ENCODE data around the gene DGKB.

Gene DGKB

GRCh38 chr7:14199336-14199735, 703.2 kb downstream of the DGKB start:
- H3K36me3 ChIP-seq (ENCODE audit: insufficient read depth, low read depth, low read length), result no peaks in the 10 kb centered on the region
- no peaks in the 10 kb centered on the region for H3K9me3 ChIP-seq (ENCODE audit: insufficient read depth, low read depth, low read length)
- no peak overlapping the region for H3K4me3 ChIP-seq (ENCODE audit: low read length)
- no peak overlapping the region for H3K9ac ChIP-seq (ENCODE audit: low read depth, low read length)
- H3K27me3 ChIP-seq (ENCODE audit: insufficient read depth, low read length), result no peaks in the 10 kb centered on the region
- no peaks in the 10 kb centered on the region for H3K4me1 ChIP-seq (ENCODE audit: insufficient read depth, low read length)
- H3K27ac ChIP-seq (ENCODE audit: low read length), result no peak overlapping the region

DNA sequence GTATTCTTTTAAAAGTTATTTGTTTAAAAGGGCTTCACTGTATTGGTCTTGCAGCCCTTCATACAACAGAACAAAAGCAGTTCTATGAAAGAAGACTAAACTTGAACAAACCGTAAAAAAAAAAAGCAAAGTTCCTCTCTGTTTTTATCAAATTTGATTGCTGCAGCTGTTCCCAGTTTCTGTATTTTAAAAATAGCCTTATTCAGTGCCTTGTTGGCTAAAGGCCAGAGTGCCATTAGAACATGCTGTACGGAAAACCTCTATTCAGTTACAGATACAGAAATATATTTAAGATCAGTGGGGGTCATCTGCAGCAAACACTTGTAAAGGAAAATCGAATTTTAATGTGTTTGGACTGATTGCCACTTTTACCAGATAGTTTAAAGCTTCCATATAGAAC, 705.3 kb downstream of the DGKB start:
- Histone ChIP-seq H3K9me3 (ENCODE audit: insufficient read depth, low read depth, low read length) (no peaks in the 10 kb centered on the region), H3K27me3 (ENCODE audit: insufficient read depth, low read length) (no peaks in the 10 kb centered on the region), H3K27ac (ENCODE audit: low read length) (no peak overlapping the region), H3K4me1 (ENCODE audit: insufficient read depth, low read length) (no peaks in the 10 kb centered on the region), H3K36me3 (ENCODE audit: insufficient read depth, low read depth, low read length) (no peaks in the 10 kb centered on the region), H3K4me3 (ENCODE audit: low read length) (no peak overlapping the region), H3K9ac (ENCODE audit: low read depth, low read length) (no peak overlapping the region)

GRCh38 chr7:14196555-14196954, 706.0 kb downstream of the DGKB start:
- Histone ChIP-seq H3K4me3 (ENCODE audit: low read length) (no peak overlapping the region), H3K36me3 (ENCODE audit: insufficient read depth, low read depth, low read length) (no peaks in the 10 kb centered on the region), H3K27ac (ENCODE audit: low read length) (no peak overlapping the region), H3K9ac (ENCODE audit: low read depth, low read length) (no peak overlapping the region), H3K27me3 (ENCODE audit: insufficient read depth, low read length) (no peaks in the 10 kb centered on the region), H3K9me3 (ENCODE audit: insufficient read depth, low read depth, low read length) (no peaks in the 10 kb centered on the region), H3K4me1 (ENCODE audit: insufficient read depth, low read length) (no peaks in the 10 kb centered on the region)

DNA sequence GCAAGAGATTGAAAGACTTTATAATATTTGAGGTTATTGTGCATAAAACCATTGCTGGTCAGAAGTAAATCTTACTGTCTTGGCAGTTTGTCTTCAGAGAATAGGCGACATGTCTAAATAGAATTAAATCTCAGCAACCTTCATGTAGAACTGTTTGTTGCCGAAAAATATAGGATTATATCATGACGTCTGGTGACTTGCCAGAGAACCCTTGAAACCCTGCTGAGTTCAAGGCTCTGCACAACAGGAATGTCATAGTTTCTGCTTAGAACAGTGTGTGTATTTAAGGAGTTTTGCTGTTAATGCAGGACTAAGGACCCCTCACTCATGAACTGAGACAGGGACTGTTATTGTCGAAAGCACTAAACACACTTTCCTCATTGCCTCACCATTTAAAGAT, 706.7 kb downstream of the DGKB start:
- Histone ChIP-seq H3K4me3 (ENCODE audit: low read length) (no peak overlapping the region), H3K4me1 (ENCODE audit: insufficient read depth, low read length) (no peaks in the 10 kb centered on the region), H3K27me3 (ENCODE audit: insufficient read depth, low read length) (no peaks in the 10 kb centered on the region), H3K9me3 (ENCODE audit: insufficient read depth, low read depth, low read length) (no peaks in the 10 kb centered on the region), H3K27ac (ENCODE audit: low read length) (no peak overlapping the region), H3K36me3 (ENCODE audit: insufficient read depth, low read depth, low read length) (no peaks in the 10 kb centered on the region), H3K9ac (ENCODE audit: low read depth, low read length) (no peak overlapping the region)

DNA sequence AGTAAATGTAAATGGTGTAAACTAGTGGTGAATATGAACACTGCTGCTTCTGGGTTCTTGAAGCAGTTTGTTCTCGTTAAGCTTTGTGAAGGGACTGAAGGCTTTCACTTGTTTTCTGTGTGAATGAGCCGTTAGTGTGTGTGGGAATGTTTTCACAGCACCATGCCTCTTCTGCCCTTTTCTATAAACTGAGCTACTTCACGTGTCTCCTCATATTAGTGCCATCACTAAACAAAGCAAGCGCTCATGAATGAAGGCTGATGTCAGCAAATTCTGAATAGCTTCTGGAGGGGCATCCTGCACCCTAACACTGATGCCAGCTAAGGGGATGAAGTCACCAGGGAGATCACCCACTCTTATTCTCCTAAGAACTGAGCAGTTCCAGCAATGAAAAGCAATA, 707.5 kb downstream of the DGKB start:
- no peak overlapping the region for H3K27ac ChIP-seq (ENCODE audit: low read length)
- no peaks in the 10 kb centered on the region for H3K27me3 ChIP-seq (ENCODE audit: insufficient read depth, low read length)
- H3K9me3 ChIP-seq (ENCODE audit: insufficient read depth, low read depth, low read length), result no peaks in the 10 kb centered on the region
- no peak overlapping the region for H3K9ac ChIP-seq (ENCODE audit: low read depth, low read length)
- no peak overlapping the region for H3K4me3 ChIP-seq (ENCODE audit: low read length)
- H3K36me3 ChIP-seq (ENCODE audit: insufficient read depth, low read depth, low read length), result no peaks in the 10 kb centered on the region
- H3K4me1 ChIP-seq (ENCODE audit: insufficient read depth, low read length), result no peaks in the 10 kb centered on the region

- H3K9ac ChIP-seq (ENCODE audit: low read depth, low read length), result no peak overlapping the region
- H3K36me3 ChIP-seq (ENCODE audit: insufficient read depth, low read depth, low read length), result no peaks in the 10 kb centered on the region
- no peak overlapping the region for H3K27ac ChIP-seq (ENCODE audit: low read length)
- H3K4me3 ChIP-seq (ENCODE audit: low read length), result no peak overlapping the region
- H3K27me3 ChIP-seq (ENCODE audit: insufficient read depth, low read length), result no peaks in the 10 kb centered on the region
- H3K9me3 ChIP-seq (ENCODE audit: insufficient read depth, low read depth, low read length), result no peaks in the 10 kb centered on the region
- no peaks in the 10 kb centered on the region for H3K4me1 ChIP-seq (ENCODE audit: insufficient read depth, low read length)
Measured at GRCh38 chr7:14191686-14192098, 710.9 kb downstream of the DGKB start.

DNA sequence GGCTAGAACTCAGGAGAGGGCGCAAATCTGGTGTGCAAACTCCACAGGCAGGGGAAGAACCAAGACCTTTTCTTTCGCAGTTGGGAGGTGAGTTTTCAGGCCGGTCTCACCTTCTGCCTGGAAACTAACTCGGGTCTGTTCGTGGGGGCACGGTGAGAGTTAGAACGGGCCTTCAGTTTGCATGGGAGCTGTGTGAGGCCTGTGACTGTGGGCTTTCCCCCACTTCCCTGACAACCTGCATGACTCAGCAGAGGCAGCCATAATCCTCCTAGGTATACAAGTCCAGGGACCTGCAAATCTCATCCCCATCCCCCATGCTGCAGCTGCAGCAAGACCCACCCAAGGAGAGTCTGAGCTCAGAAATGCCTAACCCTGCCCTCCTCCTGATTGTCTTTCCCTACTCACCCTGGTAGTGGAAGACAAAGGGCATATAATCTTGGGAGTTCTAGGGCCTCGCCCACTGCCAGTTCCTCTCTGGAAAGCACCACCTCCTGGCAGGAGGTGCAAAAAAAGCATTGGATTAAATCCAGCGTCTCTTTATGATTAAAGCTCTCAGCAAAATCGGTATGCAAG, 718.2 kb downstream of the DGKB start:
- Histone ChIP-seq H3K4me3 (ENCODE audit: low read length) (no peak overlapping the region), H3K9ac (ENCODE audit: low read depth, low read length) (no peak overlapping the region), H3K27ac (ENCODE audit: low read length) (no peak overlapping the region), H3K36me3 (ENCODE audit: insufficient read depth, low read depth, low read length) (no peaks in the 10 kb centered on the region), H3K27me3 (ENCODE audit: insufficient read depth, low read length) (no peaks in the 10 kb centered on the region), H3K4me1 (ENCODE audit: insufficient read depth, low read length) (no peaks in the 10 kb centered on the region), H3K9me3 (ENCODE audit: insufficient read depth, low read depth, low read length) (no peaks in the 10 kb centered on the region)

DNA sequence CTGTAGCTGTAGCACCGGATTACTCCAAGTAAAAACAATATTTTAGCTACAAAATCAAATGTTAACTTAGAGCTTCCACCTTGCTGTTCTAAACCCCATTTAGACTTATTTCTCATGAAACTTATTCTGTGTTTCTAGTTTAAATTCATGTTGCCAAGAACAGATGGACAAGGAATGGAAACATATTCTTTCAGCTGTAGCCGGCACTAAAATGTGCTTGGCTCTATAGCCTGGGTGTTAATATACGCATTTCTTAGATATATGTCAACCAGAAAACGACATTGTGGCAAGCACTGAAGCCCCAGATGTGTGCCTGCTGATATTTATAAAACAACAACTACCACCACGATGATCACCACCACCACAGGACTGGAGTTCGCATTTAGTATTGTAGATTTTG, 722.8 kb downstream of the DGKB start:
- H3K9ac ChIP-seq (ENCODE audit: low read depth, low read length), result no peak overlapping the region
- no peak overlapping the region for H3K27ac ChIP-seq (ENCODE audit: low read length)
- no peaks in the 10 kb centered on the region for H3K9me3 ChIP-seq (ENCODE audit: insufficient read depth, low read depth, low read length)
- H3K4me3 ChIP-seq (ENCODE audit: low read length), result no peak overlapping the region
- H3K27me3 ChIP-seq (ENCODE audit: insufficient read depth, low read length), result no peaks in the 10 kb centered on the region
- H3K36me3 ChIP-seq (ENCODE audit: insufficient read depth, low read depth, low read length), result no peaks in the 10 kb centered on the region
- no peaks in the 10 kb centered on the region for H3K4me1 ChIP-seq (ENCODE audit: insufficient read depth, low read length)

GRCh38 chr7:14177876-14178275, 724.7 kb downstream of the DGKB start:
- H3K27me3 ChIP-seq (ENCODE audit: insufficient read depth, low read length), result no peaks in the 10 kb centered on the region
- H3K9ac ChIP-seq (ENCODE audit: low read depth, low read length), result no peak overlapping the region
- H3K4me3 ChIP-seq (ENCODE audit: low read length), result no peak overlapping the region
- no peak overlapping the region for H3K27ac ChIP-seq (ENCODE audit: low read length)
- no peaks in the 10 kb centered on the region for H3K36me3 ChIP-seq (ENCODE audit: insufficient read depth, low read depth, low read length)
- H3K9me3 ChIP-seq (ENCODE audit: insufficient read depth, low read depth, low read length), result no peaks in the 10 kb centered on the region
- H3K4me1 ChIP-seq (ENCODE audit: insufficient read depth, low read length), result no peaks in the 10 kb centered on the region

GRCh38 chr7:14170872-14171271, 731.7 kb downstream of the DGKB start:
- Histone ChIP-seq H3K9ac (ENCODE audit: low read depth, low read length) (no peak overlapping the region), H3K9me3 (ENCODE audit: insufficient read depth, low read depth, low read length) (no peaks in the 10 kb centered on the region), H3K27me3 (ENCODE audit: insufficient read depth, low read length) (no peaks in the 10 kb centered on the region), H3K36me3 (ENCODE audit: insufficient read depth, low read depth, low read length) (no peaks in the 10 kb centered on the region), H3K4me1 (ENCODE audit: insufficient read depth, low read length) (no peaks in the 10 kb centered on the region), H3K4me3 (ENCODE audit: low read length) (no peak overlapping the region), H3K27ac (ENCODE audit: low read length) (no peak overlapping the region)

- Histone ChIP-seq H3K9ac (ENCODE audit: low read depth, low read length) (no peak overlapping the region), H3K27me3 (ENCODE audit: insufficient read depth, low read length) (no peaks in the 10 kb centered on the region), H3K4me1 (ENCODE audit: insufficient read depth, low read length) (peaks cover 5% of the 10 kb centered on the region; the same call in 1 of the 2 replicates), H3K36me3 (ENCODE audit: insufficient read depth, low read depth, low read length) (no peaks in the 10 kb centered on the region), H3K4me3 (ENCODE audit: low read length) (no peak overlapping the region), H3K9me3 (ENCODE audit: insufficient read depth, low read depth, low read length) (no peaks in the 10 kb centered on the region), H3K27ac (ENCODE audit: low read length) (no peak overlapping the region)
Measured at GRCh38 chr7:14158111-14158510, 744.4 kb downstream of the DGKB start.

- H3K27me3 ChIP-seq (ENCODE audit: insufficient read depth, low read length), result no peaks in the 10 kb centered on the region
- H3K9ac ChIP-seq (ENCODE audit: low read depth, low read length), result no peak overlapping the region
- H3K4me3 ChIP-seq (ENCODE audit: low read length), result no peak overlapping the region
- H3K36me3 ChIP-seq (ENCODE audit: insufficient read depth, low read depth, low read length), result no peaks in the 10 kb centered on the region
- H3K9me3 ChIP-seq (ENCODE audit: insufficient read depth, low read depth, low read length), result no peaks in the 10 kb centered on the region
- H3K4me1 ChIP-seq (ENCODE audit: insufficient read depth, low read length), result peaks cover 9% of the 10 kb centered on the region; the same call in 1 of the 2 replicates
- H3K27ac ChIP-seq (ENCODE audit: low read length), result no peak overlapping the region
Measured at GRCh38 chr7:14156436-14156835, 746.1 kb downstream of the DGKB start.

Measured in iPS-20b (cell line).